ENCODE measurements around the gene ZDHHC22. TPM values are rescaled to one million over a fixed set of nuclear protein-coding genes. Genes with fewer than 3 reads are reported as not detected.

ZDHHC22 gene
- total RNA-seq, 1 experiment from 2014 or later = 11.3 TPM

DNA sequence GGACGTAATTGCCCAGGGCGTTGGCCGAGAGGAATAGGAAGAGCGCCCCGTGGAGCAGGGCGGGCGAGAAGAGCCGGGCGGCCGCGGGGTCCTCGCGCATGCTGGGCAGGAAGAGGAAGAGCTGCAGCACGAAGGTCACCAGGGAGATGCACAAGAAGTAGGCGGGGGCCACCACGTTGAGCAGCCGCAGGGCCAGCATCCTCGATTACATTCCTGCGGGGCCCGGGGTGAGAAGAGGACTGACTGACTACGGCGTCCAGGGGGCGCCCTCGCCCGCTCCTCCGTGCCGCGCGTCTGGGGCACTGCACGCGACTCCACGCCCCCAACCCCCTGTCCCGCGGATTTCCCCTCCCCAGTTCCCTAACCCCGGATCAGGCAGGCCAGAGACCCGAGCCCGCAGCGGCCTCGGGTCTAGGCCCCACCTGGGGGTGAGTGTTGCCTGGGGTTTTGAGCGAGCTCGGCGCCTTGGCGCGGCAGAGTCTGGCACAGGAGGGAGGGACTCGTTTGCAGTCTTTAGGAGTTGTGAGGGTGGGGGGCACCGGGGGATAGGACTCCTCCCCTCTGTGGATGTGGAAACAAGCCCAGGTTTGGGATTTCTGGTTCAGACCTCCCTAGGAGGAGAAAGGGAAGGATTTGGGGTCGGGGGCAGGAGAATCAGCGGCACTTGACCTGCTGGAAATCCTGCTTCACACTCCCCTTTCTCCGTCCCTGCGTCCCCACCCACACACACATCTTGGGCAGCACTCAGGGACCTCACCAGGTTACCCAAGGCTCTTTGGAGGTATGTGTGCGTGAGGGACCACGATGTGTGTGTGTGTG is 1.8 kb downstream of the ZDHHC22 start:
- no peak overlapping the region for H2BK5ac ChIP-seq (ENCODE audit: insufficient read length, low read length)
- H3K4me2 ChIP-seq (ENCODE audit: insufficient read depth, insufficient read length, low read length) = peak overlapping the region; percentile 82
- no peak overlapping the region for H3K56ac ChIP-seq (ENCODE audit: insufficient read length, low read depth, low read length)
- Mint-ChIP-seq H3K9me3 (no peaks in the 10 kb centered on the region), H3K27ac (no peak overlapping the region), H3K4me1 (peaks cover 39 to 41% of the 10 kb centered on the region in 2 experiments), H3K27me3 (ENCODE audit: low read depth) (peaks cover 22% of the 10 kb centered on the region), H3K4me3 (peak overlapping the region; percentile 77 to 95), H3K36me3 (ENCODE audit: insufficient read depth in 1 of 3, low read depth in 3 of 3) (peaks cover 9 to 31% (median 28%) of the 10 kb centered on the region in 3 experiments)
- H3K23me2 ChIP-seq (ENCODE audit: insufficient read length, low read depth, low read length, poor library complexity, severe bottlenecking) = peaks cover 29% of the 10 kb centered on the region
- H3K27ac ChIP-seq (ENCODE audit: insufficient read length, low read depth, low read length) = no peak overlapping the region
- no peak overlapping the region for H3K9ac ChIP-seq (ENCODE audit: extremely low read depth, insufficient read length, low read length)
- TF ChIP-seq CTCF (conservative IDR thresholded peaks at IDR 0.05) = peak; percentile 96
- H3K23ac ChIP-seq (ENCODE audit: insufficient read length, low read depth, low read length) = no peak overlapping the region
- H2BK15ac ChIP-seq (ENCODE audit: low read depth, low read length) = no peak overlapping the region
- no peaks in the 10 kb centered on the region for H3K79me1 ChIP-seq (ENCODE audit: insufficient read depth, low read depth, low read length, poor library complexity, severe bottlenecking)
- no peak overlapping the region for H4K91ac ChIP-seq (ENCODE audit: insufficient read length, low read depth, low read length)
- H4K5ac ChIP-seq (ENCODE audit: insufficient read length, low read depth, low read length) = no peak overlapping the region
- no peak overlapping the region for H2AFZ ChIP-seq (ENCODE audit: low read length)
- no CpG with 5 or more reads among the region's 52 CpGs for WGBS (ENCODE audit: extremely low coverage, insufficient read length, low lambda C conversion rate)
- no peak overlapping the region for H2BK12ac ChIP-seq (ENCODE audit: insufficient read length, low read depth, low read length)
- no peaks in the 10 kb centered on the region for H4K20me1 ChIP-seq (ENCODE audit: control insufficient read depth, insufficient read depth, insufficient read length)
- H2BK120ac ChIP-seq (ENCODE audit: low read depth, low read length, poor library complexity, severe bottlenecking) = no peak overlapping the region
- H3K4ac ChIP-seq (ENCODE audit: low read depth, low read length) = no peak overlapping the region
- H3K9me3 ChIP-seq (ENCODE audit: control insufficient read depth, low read depth, low read length) = no peaks in the 10 kb centered on the region
- H4K8ac ChIP-seq (replicated peaks; ENCODE audit: insufficient read length, low read depth, low read length) = no peak overlapping the region
- no peak overlapping the region for H3K14ac ChIP-seq (ENCODE audit: insufficient read depth, low read length)
- peaks cover 2% of the 10 kb centered on the region; the same call in 1 of the 2 replicates for H3K79me2 ChIP-seq (ENCODE audit: insufficient read depth, low read length)
- no peaks in the 10 kb centered on the region for H3K27me3 ChIP-seq (ENCODE audit: insufficient read depth, low read length)
- no peak overlapping the region for H3T11ph ChIP-seq (ENCODE audit: low read length)
- H2BK20ac ChIP-seq (ENCODE audit: low read depth, low read length, poor library complexity, severe bottlenecking) = no peak overlapping the region
- DNase-seq = peak; percentile 91
- H2AK5ac ChIP-seq (ENCODE audit: insufficient read length, low read length) = no peak overlapping the region
- H3K4me1 ChIP-seq (ENCODE audit: insufficient read depth, low read length) = peaks cover 13% of the 10 kb centered on the region; the same call in 1 of the 2 replicates
- no peak overlapping the region for H3K18ac ChIP-seq (ENCODE audit: insufficient read length, low read depth, low read length)

Measured in H9 (cell line).